K562 (cell line): ENCODE measurements around the gene ACAD8. TPM values are rescaled to one million over a fixed set of nuclear protein-coding genes. Genes with fewer than 3 reads are reported as not detected.
A peak's percentile ranks its signal among the peaks of the same experiment; 100 is the strongest.

Experiments used
- ATAC-seq: fragments of 200-7000 bp; cut with Tn5 transposase; 3 replicates; pipeline ENCODE4 v1.9.1; 2020; ENCODE audit warnings: moderate library complexity
- BruUV-seq: library from RNA; stranded (reverse); fragments of 400-500 nt; replicated peaks from 2 replicates; lab custom pipeline; 2021; lab: Mats Ljungman, UMichigan
- CTCF ChIA-PET: fragments of 300-600 bp; formaldehyde crosslinking; extraction: SDS; loops from one replicate; lab custom pipeline; 2021; ENCODE audit warnings: low intra/inter-chr PET ratio; lab: Yijun Ruan, JAX
- POLR2A ChIA-PET: fragments of 300-600, 350-650 bp; sonication (Branson Sonifier 250); formaldehyde crosslinking; extraction: SDS; loops from one replicate; lab custom pipeline; 2021; ENCODE audit warnings: antibody characterized with exemption, inconsistent platforms; lab: Yijun Ruan, JAX
- DNase-seq, 4 experiments: peaks; one replicate each; pipeline versions ENCODE4 v3.0.0 to v3.0.0-alpha.2; 2011 to 2018; ENCODE audit warnings: low spot score in 3 of 4, mixed read lengths in 3 of 4; ENCODE audit errors: extremely low read depth in 1 of 4
- FAIRE-seq: peaks from 2 replicates; lab custom pipeline; 2011; peaks lifted over from hg19 to GRCh38; lab: Jason Lieb, UNC
- H2AFZ ChIP-seq: 2 replicates; pipeline ENCODE4 v1.6.0; 2011; ENCODE audit warnings: low read depth, low read length, control low read depth, inconsistent platforms
- H3K27ac ChIP-seq: fragments of 200-600 bp; 3 replicates; pipeline ENCODE4 v1.8.0; 2011; ENCODE audit warnings: low read depth, mild to moderate bottlenecking, control low read depth, inconsistent platforms, low read length, moderate library complexity, mixed read lengths; ENCODE audit errors: extremely low read depth
- H3K27me3 ChIP-seq, 2 experiments: fragments of 300-600 bp in 1 of 2; 2 replicates in 1 of 2; 3 replicates in 1 of 2; pipeline versions ENCODE4 v1.6.0 to v1.8.0; 2011; ENCODE audit warnings: inconsistent platforms in 2 of 2, low read length in 2 of 2, mild to moderate bottlenecking in 1 of 2, mixed read lengths in 1 of 2, moderate library complexity in 1 of 2; ENCODE audit not compliant: control insufficient read depth in 2 of 2, insufficient read depth in 2 of 2
- H3K36me3 ChIP-seq: fragments of 300-600 bp; 3 replicates; pipeline ENCODE4 v1.8.0; 2011; ENCODE audit warnings: mild to moderate bottlenecking, low read length, inconsistent platforms; ENCODE audit not compliant: control insufficient read depth, insufficient read depth
- H3K4me1 ChIP-seq, 2 experiments: fragments of 200-600 bp in 1 of 2; replicated peaks in 1 of 2; 2 replicates in 1 of 2; 3 replicates in 1 of 2; pipeline versions ENCODE4 v1.5.1 to v1.8.0; 2011; ENCODE audit warnings: inconsistent platforms in 2 of 2, low read length in 2 of 2, mild to moderate bottlenecking in 1 of 2, mixed read lengths in 1 of 2, moderate library complexity in 1 of 2; ENCODE audit not compliant: control insufficient read depth in 2 of 2, insufficient read depth in 2 of 2
- H3K4me2 ChIP-seq: 2 replicates; pipeline ENCODE4 v1.6.1; 2011; ENCODE audit warnings: low read length, control low read depth, inconsistent platforms, mixed read lengths; ENCODE audit not compliant: insufficient read depth
- H3K4me3 ChIP-seq: fragments of 200-600 bp; sonication (generic), shearing (Covaris generic); 2 replicates; pipeline ENCODE4 v1.5.1; 2016; ENCODE audit warnings: control low read depth, inconsistent platforms
- H3K79me2 ChIP-seq: fragments of 200-600 bp; 3 replicates; pipeline ENCODE4 v1.8.0; 2011; ENCODE audit warnings: low read length, inconsistent platforms; ENCODE audit not compliant: control insufficient read depth, insufficient read depth
- H3K9ac ChIP-seq, 2 experiments: 2 replicates each; pipeline versions ENCODE4 v1.6.0 to v1.6.1; 2011; ENCODE audit warnings: low read depth in 2 of 2, low read length in 2 of 2, control low read depth in 1 of 2, inconsistent platforms in 1 of 2, mild to moderate bottlenecking in 1 of 2, mixed read lengths in 1 of 2; ENCODE audit not compliant: insufficient read depth in 1 of 2
- H3K9me1 ChIP-seq: one replicate; pipeline ENCODE4 v1.6.0; 2011; ENCODE audit warnings: inconsistent platforms, mild to moderate bottlenecking, low read length, moderate library complexity; ENCODE audit not compliant: control insufficient read depth, insufficient read depth
- H3K9me3 ChIP-seq: replicated peaks from 2 replicates; pipeline ENCODE4 v1.5.1; 2011; ENCODE audit warnings: low read depth, low read length, inconsistent platforms; ENCODE audit not compliant: control insufficient read depth, insufficient read depth
- H4K20me1 ChIP-seq: replicated peaks from 2 replicates; pipeline ENCODE4 v1.6.1; 2011; ENCODE audit warnings: low read length, inconsistent platforms, mixed read lengths; ENCODE audit not compliant: control insufficient read depth, insufficient read depth
- C11orf30 ChIP-seq: fragments of 450-650 bp; IDR thresholded peaks from 2 replicates; pipeline ENCODE4 v1.6.1; 2016; ENCODE audit warnings: low read depth, mild to moderate bottlenecking
- CGGBP1 ChIP-seq: fragments of 250-450 bp; sonication (Bioruptor Pico); IDR thresholded peaks from 2 replicates; pipeline ENCODE4 v1.9.0; 2021; ENCODE audit warnings: mild to moderate bottlenecking
- CREB3L1 ChIP-seq: fragments of 450-650 bp; IDR thresholded peaks from 2 replicates; pipeline ENCODE4 v1.6.1; 2014; ENCODE audit warnings: low read depth, mild to moderate bottlenecking, moderate library complexity, borderline replicate concordance
- E2F4 ChIP-seq: sonication (generic); formaldehyde crosslinking; IDR thresholded peaks from 2 replicates; pipeline ENCODE4 v1.8.0; 2022; ENCODE audit warnings: mild to moderate bottlenecking, low read depth, missing genetic modification reagents
- ELF2 ChIP-seq: fragments of 250-450 bp; sonication (Bioruptor Pico); IDR thresholded peaks from 2 replicates; pipeline ENCODE4 v1.5.0; 2021; ENCODE audit warnings: mild to moderate bottlenecking
- HDGF ChIP-seq: fragments of 450-650 bp; IDR thresholded peaks from 2 replicates; pipeline ENCODE4 v1.6.1; 2016
- MEF2A ChIP-seq: IDR thresholded peaks from 2 replicates; pipeline ENCODE4 v1.6.1; 2011; ENCODE audit warnings: low read depth, mild to moderate bottlenecking, low read length, moderate library complexity; ENCODE audit not compliant: control insufficient read depth
- ZKSCAN8 ChIP-seq: fragments of 200-800 bp; sonication (Bioruptor generic); IDR thresholded peaks from 2 replicates; pipeline ENCODE4 v1.6.1; 2016; ENCODE audit warnings: missing genetic modification characterization, missing compliant biosample characterization
- ZNF121 ChIP-seq: sonication (generic); formaldehyde crosslinking; conservative IDR thresholded peaks from 2 replicates; pipeline ENCODE4 v1.8.0; 2022; ENCODE audit warnings: missing genetic modification reagents
- ZNF584 ChIP-seq: fragments of 200-800 bp; sonication (Bioruptor generic); IDR thresholded peaks from 2 replicates; pipeline ENCODE4 v1.6.1; 2016; ENCODE audit warnings: low read depth, mild to moderate bottlenecking, missing genetic modification characterization, missing compliant biosample characterization
- ZNF699 ChIP-seq: fragments of 250-450 bp; sonication (Bioruptor Pico); IDR thresholded peaks from 2 replicates; pipeline ENCODE4 v1.8.0; 2021; ENCODE audit warnings: mild to moderate bottlenecking, moderate library complexity; ENCODE audit not compliant: insufficient replicate concordance
- ZNF77 ChIP-seq: fragments of 250-450 bp; sonication (Bioruptor Pico); IDR thresholded peaks from 2 replicates; pipeline ENCODE4 v1.5.0; 2020
- ZNF780A ChIP-seq: fragments of 250-450 bp; sonication (Bioruptor Pico); IDR thresholded peaks from 2 replicates; pipeline ENCODE4 v1.5.0; 2021; ENCODE audit warnings: mild to moderate bottlenecking
- WGBS: fragments of 100-300 bp; shearing (Covaris generic); methylation state at CpG from one replicate; pipeline ENCODE4 v1.1.6; 2016; ENCODE audit warnings: low coverage, mixed read lengths; ENCODE audit not compliant: insufficient coverage; ENCODE audit errors: missing lambda C conversion rate; 5-methylcytosine and 5-hydroxymethylcytosine counted together
- in situ Hi-C: fragments of 300-500 bp; cut with MboI; formaldehyde crosslinking; loops from 4 replicates; pipeline ENCODE4 v1.15.0; 2018; ENCODE audit warnings: inconsistent platforms, mixed read lengths
- intact Hi-C: fragments of 100-400 bp; cut with micrococcal nuclease; formaldehyde crosslinking; loops from 2 replicates; pipeline ENCODE4 v1.14.2; 2022
- polyA plus RNA-seq, 8 experiments: library from polyadenylated mRNA; depleted of rRNA in 4 of 8; stranded (reverse) in 5 of 8; unstranded in 3 of 8; fragments of >200 nt; fragmentation: Nextera tagmentation in 2 of 8; fragmentation: Illumina TruSeq in 1 of 8; extraction: Ambion mirVana in 2 of 8; extraction: Trizol in 1 of 8; gene quantifications; 2 replicates each; pipeline versions ENCODE4 v1.2.1 to v1.2.3, GENCODE V29; 2011 to 2014; ENCODE audit warnings: inconsistent platforms in 1 of 8, missing spikeins in 1 of 8
- total RNA-seq, 7 experiments: library from RNA; depleted of rRNA in 6 of 7; stranded (reverse); fragments of >200 nt in 6 of 7; fragmentation: Illumina TruSeq in 2 of 7; extraction: Trizol in 2 of 7; gene quantifications; 2 replicates each; pipeline versions ENCODE4 v1.2.1 to v1.2.3, GENCODE V29; 2011 to 2021; ENCODE audit warnings: low replicate concordance in 1 of 7

The ACAD8 gene
- total and polyA plus RNA-seq, 9 of the 15 experiments (the other 6 are each of a cell fraction or from before 2014, with no cell fraction given), result 6.5 to 34.1 (median 20.1) TPM

DNA sequence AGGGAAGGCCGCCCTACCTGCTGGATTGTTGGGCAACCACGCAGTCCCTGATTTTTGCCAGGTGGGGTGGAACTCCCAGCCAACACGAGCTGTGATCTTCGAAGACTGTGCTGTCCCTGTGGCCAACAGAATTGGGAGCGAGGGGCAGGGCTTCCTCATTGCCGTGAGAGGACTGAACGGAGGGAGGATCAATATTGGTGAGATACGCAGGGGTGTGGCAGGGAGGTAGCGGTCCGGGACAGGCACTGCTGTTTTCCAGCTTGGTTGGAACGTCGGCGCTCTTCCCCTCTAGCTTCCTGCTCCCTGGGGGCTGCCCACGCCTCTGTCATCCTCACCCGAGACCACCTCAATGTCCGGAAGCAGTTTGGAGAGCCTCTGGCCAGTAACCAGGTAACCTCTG is 7.6 kb downstream of the ACAD8 start:
- FAIRE-seq (no peak), ATAC-seq (no peak), DNase-seq (no peak)
- BruUV-seq, result no TSS peak
- Histone ChIP-seq H3K4me1 (peaks cover 0 to 3% of the 10 kb centered on the region in 2 experiments; a peak in 1 of 5 replicates), H3K9me3 (no peaks in the 10 kb centered on the region), H4K20me1 (no peaks in the 10 kb centered on the region), H3K27me3 (no peaks in the 10 kb centered on the region), H3K27ac (no peak overlapping the region), H2AFZ (no peak overlapping the region), H3K9ac (peak overlapping the region in 1 of 2 experiments; percentile 1; a peak in 1 of 4 replicates), H3K4me3 (no peak overlapping the region), H3K36me3 (peaks cover 64% of the 10 kb centered on the region), H3K79me2 (no peaks in the 10 kb centered on the region), H3K4me2 (no peak overlapping the region), H3K9me1 (no peaks in the 10 kb centered on the region)
- in situ Hi-C loops, result no loop called here
- TF ChIP-seq E2F4 (CRISPR knock-in tag) (no peak), ZKSCAN8 (no peak), ZNF699 (CRISPR knock-in tag) (no peak), ZNF77 (CRISPR knock-in tag) (no peak), ELF2 (CRISPR knock-in tag) (no peak), CREB3L1 (no peak), CGGBP1 (CRISPR knock-in tag) (no peak), MEF2A (no peak), ZNF780A (CRISPR knock-in tag) (no peak), HDGF (no peak), C11orf30 (no peak), ZNF584 (CRISPR knock-in tag) (no peak), ZNF121 (CRISPR knock-in tag) (no peak)
- POLR2A ChIA-PET, result no interaction called here
- CTCF ChIA-PET, result no interaction called here
- 82% methylated on average over 10 of the region's 16 CpGs for WGBS
- intact Hi-C loops, result no loop called here
